GM21528 (cell line): ENCODE data around the gene DCAF7.

Experiments
- ATAC-seq: cut with Tn5 transposase; IDR thresholded peaks from one replicate; pipeline ENCODE4 v1.9.1; 2021; ENCODE audit warnings: mild to moderate bottlenecking, moderate library complexity; ENCODE audit not compliant: unreplicated experiment, low FRiP score

The DCAF7 gene

DNA sequence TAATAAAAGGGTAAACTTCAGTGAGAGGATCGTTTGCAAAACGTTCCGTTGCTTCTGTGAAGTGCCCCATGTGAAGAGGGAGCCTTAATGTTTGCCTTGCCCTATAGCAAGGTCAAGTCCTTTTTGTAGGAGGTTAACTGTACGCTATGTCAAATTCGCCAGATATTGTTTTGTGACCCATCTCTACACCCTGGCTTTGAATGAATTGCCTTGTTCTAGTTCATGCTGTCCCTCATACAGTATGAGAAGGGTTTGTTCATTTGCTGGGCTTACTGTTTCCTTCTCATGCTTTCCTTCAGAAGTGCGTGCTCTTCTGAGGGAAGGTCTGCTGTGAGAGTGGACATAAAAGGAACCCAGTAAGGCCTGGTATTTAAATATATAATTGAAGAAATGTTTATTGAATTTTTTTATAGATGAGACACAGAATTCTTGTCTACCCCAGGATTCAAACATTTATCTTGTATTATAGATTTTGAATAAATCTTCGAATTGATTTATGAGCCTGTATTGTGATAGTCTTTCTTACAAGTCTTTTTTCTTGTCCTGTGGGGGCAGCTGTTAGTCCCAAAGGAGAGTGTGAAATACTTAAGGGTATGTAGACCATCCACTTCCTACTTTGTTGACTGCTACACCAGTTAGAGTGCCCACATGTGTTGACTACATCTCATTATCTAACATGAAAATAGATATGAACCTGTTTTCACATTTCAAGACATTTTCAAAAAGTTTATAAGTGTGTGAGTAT is 73.7 kb downstream of the DCAF7 start:
- no peak for ATAC-seq

DNA sequence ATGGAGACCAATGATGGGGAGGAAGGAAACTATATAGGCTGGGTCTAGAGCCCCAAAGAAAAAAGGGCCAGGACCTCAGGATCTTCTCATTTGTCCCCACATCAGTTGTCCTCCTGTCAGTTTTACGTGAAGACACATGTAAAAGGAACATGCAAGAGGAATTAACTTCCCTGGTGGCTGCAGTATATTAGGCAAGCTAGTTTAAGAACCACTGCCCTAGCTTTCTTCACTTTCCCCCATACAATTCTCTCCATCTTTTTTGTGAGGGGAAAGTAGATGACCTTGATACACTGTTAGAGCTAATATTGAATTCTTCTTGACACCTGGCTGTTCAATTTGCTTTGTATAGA is 74.2 kb downstream of the DCAF7 start:
- no peak for ATAC-seq

DNA sequence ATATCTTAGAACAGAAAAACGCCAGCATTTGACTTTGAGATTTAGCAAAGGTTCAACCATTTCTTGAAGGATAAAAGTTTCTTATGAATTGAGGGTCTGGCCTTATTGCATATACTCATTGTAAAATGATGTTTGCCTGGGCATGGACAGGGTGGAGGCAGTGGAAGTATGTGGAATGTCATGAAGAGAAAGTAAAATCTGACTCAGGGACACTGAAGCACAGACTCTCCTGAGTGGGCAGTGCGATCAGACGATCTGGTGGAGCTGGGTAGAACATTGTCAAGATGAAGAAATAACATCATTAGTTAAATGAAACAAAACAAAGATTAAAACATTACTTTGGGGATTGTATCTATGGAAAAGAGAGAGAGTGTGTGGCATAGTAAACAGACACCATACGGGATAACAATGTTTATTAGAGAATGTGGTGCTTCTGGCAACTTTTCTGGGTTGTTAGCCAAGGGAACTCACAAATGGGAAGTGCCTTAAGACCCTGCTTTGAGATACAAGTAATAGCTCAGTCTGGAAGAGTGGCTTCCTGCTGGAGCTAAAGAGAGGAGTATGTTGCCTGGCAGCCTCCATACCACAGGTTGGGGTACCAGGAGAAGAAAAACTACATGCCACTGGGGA is 76.4 kb downstream of the DCAF7 start:
- ATAC-seq = no peak

DNA sequence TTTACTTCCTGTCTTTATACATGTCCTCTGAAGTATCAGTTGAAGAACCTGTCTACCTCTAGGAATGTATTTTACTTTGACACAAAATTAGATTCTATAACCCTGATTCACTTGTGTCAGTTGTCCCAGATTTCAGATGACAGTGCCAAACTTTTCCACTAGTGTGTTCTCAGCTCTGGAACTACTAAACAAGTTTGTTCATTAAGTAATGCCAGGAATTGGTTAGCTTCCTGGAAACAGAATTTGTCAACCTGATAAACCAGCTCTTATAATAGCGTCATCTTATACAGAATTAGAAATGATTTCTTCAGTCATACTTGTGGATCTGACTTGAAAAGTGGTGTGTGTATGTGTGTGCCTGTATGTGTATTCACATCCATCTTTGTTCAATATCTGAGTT is 79.3 kb downstream of the DCAF7 start:
- no peak for ATAC-seq

DNA sequence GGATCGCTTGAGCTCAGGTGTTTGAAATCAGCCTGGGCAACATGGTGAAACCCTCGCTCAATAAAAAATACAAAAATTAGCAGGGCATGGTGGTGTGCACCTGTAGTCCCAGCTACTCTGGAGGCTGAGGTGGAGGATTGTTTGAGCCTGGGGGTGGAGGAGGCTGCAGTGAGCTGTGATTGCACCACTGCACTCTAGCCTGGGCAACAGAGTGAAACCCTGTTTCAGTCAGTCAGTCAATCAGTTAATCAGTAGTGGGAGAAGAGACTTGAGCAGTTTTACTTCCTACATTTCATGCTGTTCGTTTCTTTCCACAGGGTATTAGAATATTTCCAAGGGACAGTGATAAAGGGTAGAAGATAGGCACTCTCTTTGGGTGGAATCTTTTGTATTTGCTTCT is 80.8 kb downstream of the DCAF7 start:
- ATAC-seq = no peak

DNA sequence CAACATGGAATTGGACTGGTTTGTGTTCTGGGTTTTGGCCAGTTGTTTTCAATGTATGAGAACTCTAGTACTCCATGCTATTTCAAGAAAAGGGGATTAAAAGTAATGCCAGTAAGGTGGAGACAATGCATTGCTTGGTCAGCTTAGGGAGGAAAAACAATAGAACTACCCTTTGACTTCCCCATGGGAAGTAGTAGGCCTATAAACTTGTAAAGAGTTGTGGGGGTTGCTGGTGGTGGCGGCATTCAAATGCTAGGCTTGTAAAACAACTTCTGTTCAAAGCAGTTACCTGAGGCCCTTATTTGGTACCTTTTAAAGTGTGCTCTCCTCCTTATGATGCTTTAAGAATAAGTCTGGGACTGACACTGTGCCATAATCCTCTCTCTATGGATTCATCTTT is 81.3 kb downstream of the DCAF7 start:
- no peak for ATAC-seq

DNA sequence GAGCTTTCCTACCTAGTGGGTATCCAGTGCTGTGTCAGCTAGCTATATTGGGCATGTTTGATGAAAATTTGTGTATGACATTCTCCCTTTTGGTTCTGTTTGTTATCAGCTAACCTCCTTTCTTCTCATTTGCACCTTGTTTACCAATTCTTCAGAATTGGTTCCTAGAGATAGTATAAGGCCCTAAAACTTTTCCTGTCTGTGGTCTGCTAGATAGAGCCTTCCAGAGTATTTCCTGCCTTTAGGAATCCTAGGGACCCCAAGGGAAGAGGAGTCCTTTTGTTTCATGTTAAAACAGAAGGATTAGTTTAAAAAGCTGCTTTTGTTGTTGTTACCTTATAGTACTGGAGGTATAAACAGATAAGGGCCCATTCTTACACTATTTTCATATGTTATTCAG is 83.5 kb downstream of the DCAF7 start:
- no peak for ATAC-seq

DNA sequence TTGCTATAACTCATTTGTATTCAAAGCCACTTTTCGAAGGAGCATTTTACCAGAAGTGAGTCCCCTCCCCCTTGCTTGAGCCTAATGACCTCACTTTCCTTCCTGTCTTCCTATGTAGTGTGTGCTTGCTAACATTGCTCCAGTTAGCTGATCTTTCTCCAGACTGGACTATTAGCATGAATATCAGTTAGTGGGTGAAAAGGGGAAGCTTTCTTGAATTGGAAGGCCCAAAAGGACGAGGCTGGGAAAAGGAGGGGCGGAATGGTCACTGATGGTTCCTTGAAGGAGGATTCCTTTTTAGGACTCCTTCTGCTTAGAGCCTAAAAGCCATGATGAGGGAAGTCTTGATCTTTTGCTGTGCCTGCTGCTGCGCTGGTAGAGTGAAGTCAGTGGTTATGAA is 83.9 kb downstream of the DCAF7 start:
- no peak for ATAC-seq

DNA sequence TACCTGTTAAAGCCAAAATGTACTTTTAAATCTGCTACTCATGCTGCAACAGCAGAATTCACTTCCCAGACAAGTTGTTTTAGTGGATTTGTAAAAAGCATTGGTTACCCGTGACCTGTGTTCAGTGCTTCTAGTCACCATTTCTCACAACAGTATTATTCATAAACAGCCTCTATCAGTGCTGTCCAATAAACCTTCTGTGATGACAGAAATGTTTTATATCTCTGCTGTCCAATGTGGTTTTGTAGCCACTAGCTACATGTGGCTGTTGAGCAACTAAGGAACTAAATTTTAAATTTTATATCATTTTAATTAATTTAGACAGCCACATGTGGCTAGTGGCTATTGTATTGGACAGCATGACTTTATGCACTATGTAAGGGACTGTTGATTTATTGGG is 84.5 kb downstream of the DCAF7 start:
- ATAC-seq = no peak

DNA sequence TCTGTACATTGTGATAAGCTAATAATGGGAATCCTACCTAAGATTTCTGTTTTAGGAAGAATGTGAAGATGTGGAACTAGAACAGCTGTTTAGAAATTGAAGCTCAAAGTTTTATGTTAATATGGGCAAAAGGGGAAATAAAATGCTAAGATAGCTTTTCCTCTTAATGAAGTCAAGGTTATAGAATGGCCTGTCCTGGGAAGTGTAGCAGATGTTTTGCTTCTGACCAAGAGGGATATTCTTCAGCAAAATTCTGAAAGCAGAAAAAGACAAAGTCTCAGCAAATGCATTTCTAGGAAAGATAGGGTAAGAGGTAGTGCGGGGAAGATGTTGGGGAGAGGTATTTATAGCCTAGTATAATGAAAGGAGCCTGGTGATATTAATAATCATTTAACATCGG is 85.0 kb downstream of the DCAF7 start:
- ATAC-seq = no peak

DNA sequence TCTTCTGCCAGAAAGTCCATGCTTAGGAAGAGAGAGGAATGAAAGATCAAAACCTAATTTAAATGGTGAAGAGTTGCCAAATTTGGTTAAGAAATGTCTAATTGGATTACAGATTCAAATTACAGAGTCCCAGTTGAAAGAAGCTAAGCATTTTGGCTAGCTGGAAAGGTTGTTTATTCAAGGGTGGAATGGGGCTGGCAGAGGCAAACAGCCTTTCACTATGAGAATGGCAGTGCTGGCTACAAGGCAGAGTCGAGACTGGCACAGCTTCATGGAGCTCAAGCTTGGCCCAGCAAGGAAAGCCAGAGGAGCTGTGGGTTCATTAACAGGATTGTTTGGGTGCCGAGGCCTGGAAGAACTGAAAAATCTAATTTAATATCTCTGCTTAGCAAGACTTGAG is 85.5 kb downstream of the DCAF7 start:
- ATAC-seq = no peak

DNA sequence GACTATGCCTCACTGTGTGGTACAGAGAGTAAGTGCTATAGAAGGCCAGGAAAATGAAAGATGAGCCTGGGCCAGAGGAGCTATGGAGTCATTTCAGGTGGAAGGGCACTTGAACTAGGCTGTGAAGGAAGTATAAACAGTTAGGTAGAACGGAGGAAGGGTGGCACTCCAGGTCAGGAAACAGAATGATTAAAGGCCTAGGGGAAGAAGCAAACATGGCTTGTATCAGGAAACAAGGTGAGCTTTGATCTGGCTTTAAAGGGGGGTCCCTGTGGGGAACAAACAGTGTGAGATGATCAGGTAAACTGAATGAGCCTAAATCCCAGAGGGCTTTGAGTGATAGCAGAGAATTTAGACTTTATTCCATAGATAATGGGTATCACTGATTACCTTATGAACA is 88.8 kb downstream of the DCAF7 start:
- ATAC-seq = no peak

DNA sequence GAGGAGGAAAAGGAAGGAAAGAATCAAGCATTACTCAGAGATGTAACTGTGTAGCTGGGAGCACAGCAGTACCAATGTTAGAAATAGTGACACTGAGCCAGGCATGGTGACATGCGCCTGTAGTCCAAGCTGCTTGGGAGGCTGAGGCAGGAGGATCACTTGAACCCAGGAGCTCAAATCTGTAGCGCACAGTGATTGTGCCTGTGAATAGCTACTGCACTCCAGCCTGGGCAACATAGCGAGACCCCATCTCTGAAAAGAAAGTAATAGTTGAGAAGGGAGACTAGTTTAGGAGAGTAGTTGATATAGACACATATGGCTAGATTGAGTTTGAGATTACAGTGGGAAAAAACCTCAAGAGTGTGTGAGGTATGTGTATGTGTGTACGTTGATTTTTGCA is 89.8 kb downstream of the DCAF7 start:
- no peak for ATAC-seq

DNA sequence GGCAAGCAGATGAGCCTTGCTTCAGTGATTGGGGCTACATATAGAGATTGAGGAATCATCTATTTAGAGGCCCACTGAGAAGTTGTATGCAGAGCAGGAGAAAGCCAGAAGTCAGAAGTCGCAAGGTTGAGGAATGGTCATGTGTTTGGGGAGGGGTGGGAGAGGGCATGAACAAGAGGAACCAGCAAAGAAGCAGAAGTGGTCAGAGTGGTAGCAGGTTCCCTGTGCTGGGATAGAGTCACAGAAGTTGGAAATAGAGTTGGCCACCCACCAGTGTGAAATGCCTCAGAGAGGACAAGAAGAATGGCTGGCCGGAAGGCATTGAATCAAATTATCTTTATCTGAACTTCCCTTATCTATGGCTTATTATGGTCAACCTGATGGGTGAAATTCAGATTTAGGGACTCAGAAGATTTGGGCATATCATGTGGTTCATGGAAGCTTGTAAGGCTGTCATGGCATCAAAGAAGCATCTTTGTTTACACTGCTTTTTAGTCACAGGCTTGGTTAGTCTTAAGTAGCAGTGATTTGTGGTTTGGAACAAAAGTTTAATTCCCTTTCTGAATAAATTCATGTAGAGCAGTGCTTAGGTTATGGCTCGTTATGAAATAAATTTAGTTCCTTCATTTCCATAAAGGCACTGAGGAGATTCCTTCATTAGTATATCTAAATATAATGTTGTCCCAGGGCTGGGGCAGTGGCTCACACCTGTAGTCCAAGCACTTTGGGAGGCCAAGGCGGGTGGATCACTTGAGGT is 91.6 kb downstream of the DCAF7 start:
- ATAC-seq = no peak
